H9 (cell line): Measurements from ENCODE around the gene LPAR2. TPM values are rescaled to one million over a fixed set of nuclear protein-coding genes. Genes with fewer than 3 reads are reported as not detected.

Experiments
- DNase-seq: peaks from one replicate; pipeline ENCODE4 v3.0.0-alpha.2; 2017
- H2AFZ ChIP-seq: one replicate; pipeline ENCODE4 v1.6.1; 2013; ENCODE audit warnings: mild to moderate bottlenecking, low read length, control low read depth, moderate library complexity
- H2AK5ac ChIP-seq: 2 replicates; pipeline ENCODE4 v1.6.1; 2013; ENCODE audit warnings: low read length, control low read depth, mixed read lengths; ENCODE audit not compliant: insufficient read length
- H2BK120ac ChIP-seq: one replicate; pipeline ENCODE4 v1.6.1; 2013; ENCODE audit warnings: low read depth, mild to moderate bottlenecking, low read length, control low read depth, inconsistent platforms; ENCODE audit not compliant: poor library complexity, severe bottlenecking
- H2BK12ac ChIP-seq: 2 replicates; pipeline ENCODE4 v1.6.1; 2013; ENCODE audit warnings: low read length, control low read depth, mixed read lengths, low read depth; ENCODE audit not compliant: insufficient read length
- H2BK15ac ChIP-seq: 2 replicates; pipeline ENCODE4 v1.6.1; 2013; ENCODE audit warnings: low read depth, low read length, control low read depth
- H2BK20ac ChIP-seq: one replicate; pipeline ENCODE4 v1.6.1; 2013; ENCODE audit warnings: low read depth, mild to moderate bottlenecking, low read length, control low read depth, inconsistent platforms; ENCODE audit not compliant: poor library complexity, severe bottlenecking
- H2BK5ac ChIP-seq: 2 replicates; pipeline ENCODE4 v1.6.1; 2013; ENCODE audit warnings: low read length, control low read depth, mixed read lengths; ENCODE audit not compliant: insufficient read length
- H3K14ac ChIP-seq: 2 replicates; pipeline ENCODE4 v1.6.1; 2013; ENCODE audit warnings: low read length, control low read depth; ENCODE audit not compliant: insufficient read depth
- H3K18ac ChIP-seq: 2 replicates; pipeline ENCODE4 v1.6.1; 2013; ENCODE audit warnings: low read depth, mild to moderate bottlenecking, mixed read lengths, low read length, control low read depth; ENCODE audit not compliant: insufficient read length
- H3K23ac ChIP-seq: 2 replicates; pipeline ENCODE4 v1.6.1; 2013; ENCODE audit warnings: low read length, control low read depth, mixed read lengths, low read depth; ENCODE audit not compliant: insufficient read length
- H3K23me2 ChIP-seq: 2 replicates; pipeline ENCODE4 v1.6.1; 2013; ENCODE audit warnings: low read depth, mild to moderate bottlenecking, mixed read lengths, low read length, control low read depth; ENCODE audit not compliant: insufficient read length, poor library complexity, severe bottlenecking
- H3K27ac ChIP-seq: 2 replicates; pipeline ENCODE4 v1.5.1; 2013; ENCODE audit warnings: low read length, control low read depth, mixed read lengths, low read depth; ENCODE audit not compliant: insufficient read length
- H3K27me3 ChIP-seq: 2 replicates; pipeline ENCODE4 v1.6.1; 2013; ENCODE audit warnings: low read length, control low read depth, inconsistent platforms; ENCODE audit not compliant: insufficient read depth
- H3K4ac ChIP-seq: 2 replicates; pipeline ENCODE4 v1.6.1; 2013; ENCODE audit warnings: low read depth, mild to moderate bottlenecking, control low read depth, inconsistent platforms, low read length, moderate library complexity
- H3K4me1 ChIP-seq: 2 replicates; pipeline ENCODE4 v1.6.1; 2013; ENCODE audit warnings: low read length, control low read depth, inconsistent platforms; ENCODE audit not compliant: insufficient read depth
- H3K4me2 ChIP-seq: 2 replicates; pipeline ENCODE4 v1.6.1; 2013; ENCODE audit warnings: low read length, control low read depth, mixed read lengths; ENCODE audit not compliant: insufficient read length, insufficient read depth
- H3K56ac ChIP-seq: 2 replicates; pipeline ENCODE4 v1.6.1; 2013; ENCODE audit warnings: low read depth, mild to moderate bottlenecking, mixed read lengths, low read length, control low read depth; ENCODE audit not compliant: insufficient read length
- H3K79me1 ChIP-seq: 2 replicates; pipeline ENCODE4 v1.6.1; 2013; ENCODE audit warnings: low read depth, mild to moderate bottlenecking, moderate library complexity, low read length, control low read depth, inconsistent platforms; ENCODE audit not compliant: insufficient read depth, poor library complexity, severe bottlenecking
- H3K79me2 ChIP-seq: 2 replicates; pipeline ENCODE4 v1.6.1; 2013; ENCODE audit warnings: low read length, control low read depth, inconsistent platforms; ENCODE audit not compliant: insufficient read depth
- H3K9ac ChIP-seq: 2 replicates; pipeline ENCODE4 v1.6.1; 2013; ENCODE audit warnings: low read length, control low read depth, mixed read lengths; ENCODE audit not compliant: insufficient read length; ENCODE audit errors: extremely low read depth
- H3K9me3 ChIP-seq: one replicate; pipeline ENCODE4 v1.6.1; 2013; ENCODE audit warnings: low read depth, low read length, inconsistent platforms; ENCODE audit not compliant: control insufficient read depth
- H3T11ph ChIP-seq: one replicate; pipeline ENCODE4 v1.6.1; 2013; ENCODE audit warnings: mild to moderate bottlenecking, low read length, control low read depth, inconsistent platforms
- H4K20me1 ChIP-seq: one replicate; pipeline ENCODE4 v1.6.1; 2013; ENCODE audit not compliant: control insufficient read depth, insufficient read length, insufficient read depth
- H4K5ac ChIP-seq: 2 replicates; pipeline ENCODE4 v1.6.1; 2013; ENCODE audit warnings: low read depth, mild to moderate bottlenecking, mixed read lengths, low read length, control low read depth; ENCODE audit not compliant: insufficient read length
- H4K8ac ChIP-seq: replicated peaks from 2 replicates; pipeline ENCODE4 v1.6.1; 2013; ENCODE audit warnings: low read length, control low read depth, mixed read lengths, low read depth; ENCODE audit not compliant: insufficient read length
- H4K91ac ChIP-seq: 2 replicates; pipeline ENCODE4 v1.6.1; 2013; ENCODE audit warnings: low read depth, mild to moderate bottlenecking, moderate library complexity, mixed read lengths, low read length, control low read depth; ENCODE audit not compliant: insufficient read length
- H3K27ac Mint-ChIP-seq, 3 experiments: 2 replicates in 2 of 3; 3 replicates in 1 of 3; pipeline ENCODE4 v1.8.0; 2020 to 2021; ENCODE audit warnings: mixed read lengths in 3 of 3, mild to moderate bottlenecking in 1 of 3, moderate library complexity in 1 of 3
- H3K27me3 Mint-ChIP-seq: 2 replicates; pipeline ENCODE4 v1.8.0; 2021; ENCODE audit warnings: low read depth, mild to moderate bottlenecking, moderate library complexity, mixed read lengths
- H3K36me3 Mint-ChIP-seq, 3 experiments: 2 replicates in 2 of 3; 3 replicates in 1 of 3; pipeline ENCODE4 v1.8.0; 2020 to 2021; ENCODE audit warnings: low read depth in 3 of 3, mixed read lengths in 3 of 3; ENCODE audit not compliant: insufficient read depth in 1 of 3
- H3K4me1 Mint-ChIP-seq, 2 experiments: 2 replicates each; pipeline ENCODE4 v1.8.0; 2020; ENCODE audit warnings: mixed read lengths in 2 of 2
- H3K4me3 Mint-ChIP-seq, 2 experiments: 2 replicates in 1 of 2; 3 replicates in 1 of 2; pipeline ENCODE4 v1.8.0; 2020 to 2021; ENCODE audit warnings: mild to moderate bottlenecking in 2 of 2, mixed read lengths in 2 of 2, moderate library complexity in 1 of 2
- H3K9me3 Mint-ChIP-seq, 2 experiments: 2 replicates in 1 of 2; 3 replicates in 1 of 2; pipeline ENCODE4 v1.8.0; 2020; ENCODE audit warnings: mild to moderate bottlenecking in 2 of 2, mixed read lengths in 2 of 2, moderate library complexity in 1 of 2
- CTCF ChIP-seq: fragments of 200-600 bp; sonication (generic); conservative IDR thresholded peaks from 3 replicates; pipeline ENCODE4 v1.8.0; 2021; ENCODE audit warnings: antibody characterized with exemption, mild to moderate bottlenecking
- WGBS: extraction: QIAGEN DNeasy Blood & Tissue Kit; methylation state at CpG from one replicate; pipeline ENCODE4 v1.1.7; 2013; ENCODE audit warnings: missing lambda C conversion rate, low lambda C conversion rate, mixed read lengths; ENCODE audit not compliant: insufficient read length; ENCODE audit errors: extremely low coverage; 5-methylcytosine and 5-hydroxymethylcytosine counted together
- total RNA-seq: library from RNA; stranded (reverse); gene quantifications from 2 replicates; pipeline ENCODE4 v1.2.1, GENCODE V29; 2021

The LPAR2 gene
- total RNA-seq, 1 experiment from 2014 or later, result 51.8 TPM

- Histone ChIP-seq H2BK12ac (no peak overlapping the region), H3K9me3 (no peaks in the 10 kb centered on the region), H2AFZ (no peak overlapping the region), H3T11ph (no peak overlapping the region), H2BK20ac (no peak overlapping the region), H3K56ac (no peak overlapping the region), H3K4me2 (peak overlapping the region; percentile 89), H3K9ac (peak overlapping the region; percentile 37), H3K79me1 (peaks cover 5% of the 10 kb centered on the region), H3K18ac (no peak overlapping the region), H2AK5ac (no peak overlapping the region), H4K5ac (no peak overlapping the region), H3K23me2 (no peaks in the 10 kb centered on the region), H3K4ac (no peak overlapping the region), H4K8ac (no peak overlapping the region), H3K79me2 (peaks cover 20% of the 10 kb centered on the region; the same call in 1 of the 2 replicates), H3K14ac (peak overlapping the region; percentile 14), H4K20me1 (no peaks in the 10 kb centered on the region), H4K91ac (no peak overlapping the region), H2BK120ac (no peak overlapping the region), H3K4me1 (peaks cover 6% of the 10 kb centered on the region; the same call in 1 of the 2 replicates), H3K27me3 (no peaks in the 10 kb centered on the region), H2BK5ac (no peak overlapping the region), H3K27ac (no peak overlapping the region), H3K23ac (no peak overlapping the region), H2BK15ac (no peak overlapping the region)
- Mint-ChIP-seq H3K9me3 (no peaks in the 10 kb centered on the region), H3K36me3 (peaks cover 19 to 34% (median 29%) of the 10 kb centered on the region in 3 experiments), H3K27me3 (no peaks in the 10 kb centered on the region), H3K4me3 (peak overlapping the region; percentile 86 to 95), H3K27ac (peak overlapping the region; percentile 45 to 95 (median 89); a peak in 5 of 7 replicates), H3K4me1 (peaks cover 21 to 22% of the 10 kb centered on the region in 2 experiments)
- TF ChIP-seq CTCF, result no peak
- WGBS, result no CpG with 5 or more reads among the region's 17 CpGs
- DNase-seq, result no peak
These were observed 34.8 kb upstream of the LPAR2 start for GRCh38 chr19:19662871-19663255.
